HepG2 (cell line): ENCODE data around the gene LIM2. TPM values are rescaled to one million over a fixed set of nuclear protein-coding genes. Genes with fewer than 3 reads are reported as not detected.

Experiments used
- ATF7-NPFF ChIP-seq: sonication (generic); formaldehyde crosslinking; IDR thresholded peaks from 2 replicates; pipeline ENCODE4 v1.8.1; 2023; ENCODE audit warnings: mild to moderate bottlenecking, low read depth, missing genetic modification reagents, moderate library complexity
- IKZF1 ChIP-seq: fragments of 450-650 bp; IDR thresholded peaks from 2 replicates; pipeline ENCODE4 v1.7.1; 2016
- KLF13 ChIP-seq: sonication (generic); formaldehyde crosslinking; IDR thresholded peaks from 2 replicates; pipeline ENCODE4 v1.4.0; 2020; ENCODE audit warnings: mild to moderate bottlenecking, missing genetic modification reagents
- NBN ChIP-seq: fragments of 450-650 bp; conservative IDR thresholded peaks from 2 replicates; pipeline ENCODE4 v1.6.1; 2017
- RAD21 ChIP-seq: fragments of 450-650 bp; formaldehyde crosslinking; IDR thresholded peaks from 2 replicates; pipeline ENCODE4 v1.5.0; 2020; ENCODE audit warnings: mild to moderate bottlenecking
- RFX5 ChIP-seq: IDR thresholded peaks from 2 replicates; pipeline ENCODE4 v1.6.1; 2011; ENCODE audit warnings: low read depth, low read length, improper control_type of control experiment
- WIZ ChIP-seq: sonication (generic); formaldehyde crosslinking; IDR thresholded peaks from 2 replicates; pipeline ENCODE4 v1.5.1; 2020; ENCODE audit warnings: mild to moderate bottlenecking, missing genetic modification reagents
- ZNF124 ChIP-seq: sonication (generic); formaldehyde crosslinking; IDR thresholded peaks from 2 replicates; pipeline ENCODE4 v1.4.0; 2020; ENCODE audit warnings: missing genetic modification reagents
- ZNF550 ChIP-seq: sonication (generic); formaldehyde crosslinking; IDR thresholded peaks from 2 replicates; pipeline ENCODE4 v1.4.0; 2020; ENCODE audit warnings: mild to moderate bottlenecking, missing genetic modification reagents, borderline replicate concordance
- polyA plus RNA-seq, 8 experiments: library from polyadenylated mRNA; depleted of rRNA in 3 of 8; stranded (reverse) in 7 of 8; unstranded in 1 of 8; fragments of >200 nt; fragmentation: Illumina TruSeq in 4 of 8; extraction: Trizol in 4 of 8; gene quantifications; 2 replicates each; pipeline versions ENCODE4 v1.2.1 to v1.2.3, GENCODE V29; 2011 to 2016; ENCODE audit warnings: low read depth in 4 of 8, missing spikeins in 1 of 8, mixed read lengths in 1 of 8; ENCODE audit not compliant: insufficient read depth in 1 of 8
- total RNA-seq, 5 experiments: library from RNA; depleted of rRNA; stranded (reverse); fragments of >200 nt; fragmentation: Illumina TruSeq; extraction: Trizol; gene quantifications; 2 replicates each; pipeline ENCODE4 v1.2.3, GENCODE V29; 2016; ENCODE audit warnings: low read depth in 1 of 5
- TF ChIP-seq, protein P1 (sequence below): IDR thresholded peaks from 2 replicates; pipeline ENCODE4 v1.6.1; 2016; ENCODE audit warnings: missing biosample characterization, missing genetic modification reagents, low read depth
- TF ChIP-seq, protein P2 (sequence below): sonication (generic); formaldehyde crosslinking; IDR thresholded peaks from 2 replicates; pipeline ENCODE4 v1.8.1; 2023; ENCODE audit warnings: mild to moderate bottlenecking, missing genetic modification reagents
- TF ChIP-seq, protein P3 (sequence below): sonication (generic); formaldehyde crosslinking; IDR thresholded peaks from 2 replicates; pipeline ENCODE4 v1.5.0; 2020; ENCODE audit warnings: missing genetic modification reagents
- TF ChIP-seq, protein P4 (sequence below): IDR thresholded peaks from 2 replicates; pipeline ENCODE4 v1.6.1; 2012; ENCODE audit warnings: low read length, improper control_type of control experiment
- TF ChIP-seq, protein P5 (sequence below): IDR thresholded peaks from 2 replicates; pipeline ENCODE4 v1.6.1; 2016; ENCODE audit warnings: missing genetic modification reagents, missing compliant biosample characterization
- TF ChIP-seq, protein P6 (sequence below): sonication (generic); formaldehyde crosslinking; IDR thresholded peaks from 2 replicates; pipeline ENCODE4 v1.8.0; 2022; ENCODE audit warnings: mild to moderate bottlenecking, missing genetic modification reagents, moderate library complexity
- TF ChIP-seq, protein P7 (sequence below): sonication (generic); formaldehyde crosslinking; IDR thresholded peaks from 2 replicates; pipeline ENCODE4 v1.4.0; 2020; ENCODE audit warnings: mild to moderate bottlenecking, missing genetic modification reagents, borderline replicate concordance

Gene LIM2
- total and polyA plus RNA-seq, 2 of the 13 experiments (the other 11 are each of a cell fraction or from before 2014, with no cell fraction given) = 1.3 TPM; not detected in 1

DNA sequence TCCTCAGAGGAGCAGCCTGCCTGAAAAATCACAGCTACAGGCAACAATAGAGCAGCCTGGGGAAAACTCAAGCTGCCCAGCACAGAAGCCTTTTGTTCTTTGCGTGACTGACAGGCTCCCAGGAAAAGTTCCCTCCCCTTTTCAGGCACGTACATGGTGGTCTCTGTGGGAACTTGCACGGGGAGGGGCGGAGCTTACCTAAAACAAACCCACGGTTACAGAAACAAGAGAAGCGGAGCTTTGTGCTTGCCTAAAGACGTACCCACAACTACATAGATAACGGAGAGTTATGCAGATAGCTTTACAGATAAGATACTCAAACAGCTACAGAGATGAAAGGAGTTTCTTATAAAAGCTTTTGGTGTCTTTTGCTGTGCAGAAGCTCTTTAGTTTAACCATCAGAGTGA lies 33.0 kb downstream of the LIM2 start (continued):
- TF ChIP-seq, protein P1, sequence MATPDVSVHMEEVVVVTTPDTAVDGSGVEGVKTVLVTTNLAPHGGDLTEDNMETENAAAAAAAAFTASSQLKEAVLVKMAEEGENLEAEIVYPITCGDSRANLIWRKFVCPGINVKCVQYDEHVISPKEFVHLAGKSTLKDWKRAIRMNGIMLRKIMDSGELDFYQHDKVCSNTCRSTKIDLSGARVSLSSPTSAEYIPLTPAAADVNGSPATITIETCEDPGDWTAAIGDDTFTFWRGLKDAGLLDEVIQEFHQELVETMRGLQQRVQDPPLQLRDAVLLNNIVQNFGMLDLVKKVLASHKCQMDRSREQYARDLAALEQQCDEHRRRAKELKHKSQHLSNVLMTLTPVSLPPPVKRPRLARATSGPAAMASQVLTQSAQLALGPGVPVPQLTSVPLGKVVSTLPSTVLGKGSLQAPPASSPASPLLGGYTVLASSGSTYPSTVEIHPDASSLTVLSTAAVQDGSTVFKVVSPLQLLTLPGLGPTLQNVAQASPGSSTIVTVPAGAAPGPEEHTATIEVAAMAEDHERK (CRISPR knock-in tag) = no peak
- TF ChIP-seq ATF7-NPFF (CRISPR knock-in tag) (no peak), WIZ (no peak), IKZF1 (no peak), ZNF124 (CRISPR knock-in tag) (no peak), KLF13 (no peak), RFX5 (no peak), RAD21 (no peak), ZNF550 (CRISPR knock-in tag) (no peak), NBN (no peak)
- TF ChIP-seq, protein P2, sequence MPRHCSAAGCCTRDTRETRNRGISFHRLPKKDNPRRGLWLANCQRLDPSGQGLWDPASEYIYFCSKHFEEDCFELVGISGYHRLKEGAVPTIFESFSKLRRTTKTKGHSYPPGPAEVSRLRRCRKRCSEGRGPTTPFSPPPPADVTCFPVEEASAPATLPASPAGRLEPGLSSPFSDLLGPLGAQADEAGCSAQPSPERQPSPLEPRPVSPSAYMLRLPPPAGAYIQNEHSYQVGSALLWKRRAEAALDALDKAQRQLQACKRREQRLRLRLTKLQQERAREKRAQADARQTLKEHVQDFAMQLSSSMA (CRISPR knock-in tag) = no peak
- TF ChIP-seq, protein P3, sequence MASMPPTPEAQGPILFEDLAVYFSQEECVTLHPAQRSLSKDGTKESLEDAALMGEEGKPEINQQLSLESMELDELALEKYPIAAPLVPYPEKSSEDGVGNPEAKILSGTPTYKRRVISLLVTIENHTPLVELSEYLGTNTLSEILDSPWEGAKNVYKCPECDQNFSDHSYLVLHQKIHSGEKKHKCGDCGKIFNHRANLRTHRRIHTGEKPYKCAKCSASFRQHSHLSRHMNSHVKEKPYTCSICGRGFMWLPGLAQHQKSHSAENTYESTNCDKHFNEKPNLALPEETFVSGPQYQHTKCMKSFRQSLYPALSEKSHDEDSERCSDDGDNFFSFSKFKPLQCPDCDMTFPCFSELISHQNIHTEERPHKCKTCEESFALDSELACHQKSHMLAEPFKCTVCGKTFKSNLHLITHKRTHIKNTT (CRISPR knock-in tag) = no peak
- TF ChIP-seq, protein P4, sequence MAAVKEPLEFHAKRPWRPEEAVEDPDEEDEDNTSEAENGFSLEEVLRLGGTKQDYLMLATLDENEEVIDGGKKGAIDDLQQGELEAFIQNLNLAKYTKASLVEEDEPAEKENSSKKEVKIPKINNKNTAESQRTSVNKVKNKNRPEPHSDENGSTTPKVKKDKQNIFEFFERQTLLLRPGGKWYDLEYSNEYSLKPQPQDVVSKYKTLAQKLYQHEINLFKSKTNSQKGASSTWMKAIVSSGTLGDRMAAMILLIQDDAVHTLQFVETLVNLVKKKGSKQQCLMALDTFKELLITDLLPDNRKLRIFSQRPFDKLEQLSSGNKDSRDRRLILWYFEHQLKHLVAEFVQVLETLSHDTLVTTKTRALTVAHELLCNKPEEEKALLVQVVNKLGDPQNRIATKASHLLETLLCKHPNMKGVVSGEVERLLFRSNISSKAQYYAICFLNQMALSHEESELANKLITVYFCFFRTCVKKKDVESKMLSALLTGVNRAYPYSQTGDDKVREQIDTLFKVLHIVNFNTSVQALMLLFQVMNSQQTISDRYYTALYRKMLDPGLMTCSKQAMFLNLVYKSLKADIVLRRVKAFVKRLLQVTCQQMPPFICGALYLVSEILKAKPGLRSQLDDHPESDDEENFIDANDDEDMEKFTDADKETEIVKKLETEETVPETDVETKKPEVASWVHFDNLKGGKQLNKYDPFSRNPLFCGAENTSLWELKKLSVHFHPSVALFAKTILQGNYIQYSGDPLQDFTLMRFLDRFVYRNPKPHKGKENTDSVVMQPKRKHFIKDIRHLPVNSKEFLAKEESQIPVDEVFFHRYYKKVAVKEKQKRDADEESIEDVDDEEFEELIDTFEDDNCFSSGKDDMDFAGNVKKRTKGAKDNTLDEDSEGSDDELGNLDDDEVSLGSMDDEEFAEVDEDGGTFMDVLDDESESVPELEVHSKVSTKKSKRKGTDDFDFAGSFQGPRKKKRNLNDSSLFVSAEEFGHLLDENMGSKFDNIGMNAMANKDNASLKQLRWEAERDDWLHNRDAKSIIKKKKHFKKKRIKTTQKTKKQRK = no peak
- TF ChIP-seq, protein P5, sequence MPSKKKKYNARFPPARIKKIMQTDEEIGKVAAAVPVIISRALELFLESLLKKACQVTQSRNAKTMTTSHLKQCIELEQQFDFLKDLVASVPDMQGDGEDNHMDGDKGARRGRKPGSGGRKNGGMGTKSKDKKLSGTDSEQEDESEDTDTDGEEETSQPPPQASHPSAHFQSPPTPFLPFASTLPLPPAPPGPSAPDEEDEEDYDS = peak; percentile 89
- TF ChIP-seq, protein P6, sequence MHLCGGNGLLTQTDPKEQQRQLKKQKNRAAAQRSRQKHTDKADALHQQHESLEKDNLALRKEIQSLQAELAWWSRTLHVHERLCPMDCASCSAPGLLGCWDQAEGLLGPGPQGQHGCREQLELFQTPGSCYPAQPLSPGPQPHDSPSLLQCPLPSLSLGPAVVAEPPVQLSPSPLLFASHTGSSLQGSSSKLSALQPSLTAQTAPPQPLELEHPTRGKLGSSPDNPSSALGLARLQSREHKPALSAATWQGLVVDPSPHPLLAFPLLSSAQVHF (CRISPR knock-in tag) = no peak
- TF ChIP-seq, protein P7, sequence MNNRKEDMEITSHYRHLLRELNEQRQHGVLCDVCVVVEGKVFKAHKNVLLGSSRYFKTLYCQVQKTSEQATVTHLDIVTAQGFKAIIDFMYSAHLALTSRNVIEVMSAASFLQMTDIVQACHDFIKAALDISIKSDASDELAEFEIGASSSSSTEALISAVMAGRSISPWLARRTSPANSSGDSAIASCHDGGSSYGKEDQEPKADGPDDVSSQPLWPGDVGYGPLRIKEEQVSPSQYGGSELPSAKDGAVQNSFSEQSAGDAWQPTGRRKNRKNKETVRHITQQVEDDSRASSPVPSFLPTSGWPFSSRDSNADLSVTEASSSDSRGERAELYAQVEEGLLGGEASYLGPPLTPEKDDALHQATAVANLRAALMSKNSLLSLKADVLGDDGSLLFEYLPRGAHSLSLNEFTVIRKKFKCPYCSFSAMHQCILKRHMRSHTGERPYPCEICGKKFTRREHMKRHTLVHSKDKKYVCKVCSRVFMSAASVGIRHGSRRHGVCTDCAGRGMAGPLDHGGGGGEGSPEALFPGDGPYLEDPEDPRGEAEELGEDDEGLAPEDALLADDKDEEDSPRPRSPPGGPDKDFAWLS (CRISPR knock-in tag) = no peak
